ENCODE measurements around the gene UNC93A.
"Not testable (repeated sequence)": the region's sequence is repeated elsewhere in the genome, so short reads cannot be mapped to it uniquely, and the experiment has no call there.

The UNC93A gene

GRCh38 chr6:167247814-167248595, 43.1 kb upstream of the UNC93A start:
- DNase-seq (ENCODE audit: low read depth) = no peak
- no peak overlapping the region for H3K4me3 ChIP-seq (ENCODE audit: low read depth, low read length)
- TF ChIP-seq, protein P1, sequence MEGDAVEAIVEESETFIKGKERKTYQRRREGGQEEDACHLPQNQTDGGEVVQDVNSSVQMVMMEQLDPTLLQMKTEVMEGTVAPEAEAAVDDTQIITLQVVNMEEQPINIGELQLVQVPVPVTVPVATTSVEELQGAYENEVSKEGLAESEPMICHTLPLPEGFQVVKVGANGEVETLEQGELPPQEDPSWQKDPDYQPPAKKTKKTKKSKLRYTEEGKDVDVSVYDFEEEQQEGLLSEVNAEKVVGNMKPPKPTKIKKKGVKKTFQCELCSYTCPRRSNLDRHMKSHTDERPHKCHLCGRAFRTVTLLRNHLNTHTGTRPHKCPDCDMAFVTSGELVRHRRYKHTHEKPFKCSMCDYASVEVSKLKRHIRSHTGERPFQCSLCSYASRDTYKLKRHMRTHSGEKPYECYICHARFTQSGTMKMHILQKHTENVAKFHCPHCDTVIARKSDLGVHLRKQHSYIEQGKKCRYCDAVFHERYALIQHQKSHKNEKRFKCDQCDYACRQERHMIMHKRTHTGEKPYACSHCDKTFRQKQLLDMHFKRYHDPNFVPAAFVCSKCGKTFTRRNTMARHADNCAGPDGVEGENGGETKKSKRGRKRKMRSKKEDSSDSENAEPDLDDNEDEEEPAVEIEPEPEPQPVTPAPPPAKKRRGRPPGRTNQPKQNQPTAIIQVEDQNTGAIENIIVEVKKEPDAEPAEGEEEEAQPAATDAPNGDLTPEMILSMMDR (IDR thresholded peaks at IDR 0.05; ENCODE audit: insufficient read depth, low read depth, low read length, missing control alignments) = no peak

- not testable (repeated sequence) for DNase-seq (ENCODE audit: low read depth); H3K4me3 ChIP-seq (ENCODE audit: low read depth, low read length)
These were observed 42.1 kb upstream of the UNC93A start for GRCh38 chr6:167248878-167249455.

- no peak overlapping the region for H3K4me3 ChIP-seq (ENCODE audit: low read depth, low read length)
- TF ChIP-seq, protein P1 (IDR thresholded peaks at IDR 0.05; ENCODE audit: insufficient read depth, low read depth, low read length, missing control alignments) = no peak
These were observed 38.8 kb upstream of the UNC93A start for GRCh38 chr6:167252271-167252670.

GRCh38 chr6:167255918-167256553, 35.1 kb upstream of the UNC93A start:
- H3K4me3 ChIP-seq (ENCODE audit: low read depth, low read length) = no peak overlapping the region
- DNase-seq (ENCODE audit: low read depth) = no peak
- TF ChIP-seq, protein P1 (IDR thresholded peaks at IDR 0.05; ENCODE audit: insufficient read depth, low read depth, low read length, missing control alignments) = no peak

More at GRCh38 chr6:167252271-167252670, 38.8 kb upstream of the UNC93A start:
- DNase-seq (ENCODE audit: low read depth) = no peak

- no peak for DNase-seq (ENCODE audit: low read depth)
- TF ChIP-seq, protein P1 (IDR thresholded peaks at IDR 0.05; ENCODE audit: insufficient read depth, low read depth, low read length, missing control alignments) = no peak
- no peak overlapping the region for H3K4me3 ChIP-seq (ENCODE audit: low read depth, low read length)
These were observed 32.5 kb upstream of the UNC93A start for GRCh38 chr6:167258646-167259045.

GRCh38 chr6:167266057-167266829, 24.9 kb upstream of the UNC93A start:
- DNase-seq (ENCODE audit: low read depth); H3K4me3 ChIP-seq (ENCODE audit: low read depth, low read length): not testable (repeated sequence)

DNA sequence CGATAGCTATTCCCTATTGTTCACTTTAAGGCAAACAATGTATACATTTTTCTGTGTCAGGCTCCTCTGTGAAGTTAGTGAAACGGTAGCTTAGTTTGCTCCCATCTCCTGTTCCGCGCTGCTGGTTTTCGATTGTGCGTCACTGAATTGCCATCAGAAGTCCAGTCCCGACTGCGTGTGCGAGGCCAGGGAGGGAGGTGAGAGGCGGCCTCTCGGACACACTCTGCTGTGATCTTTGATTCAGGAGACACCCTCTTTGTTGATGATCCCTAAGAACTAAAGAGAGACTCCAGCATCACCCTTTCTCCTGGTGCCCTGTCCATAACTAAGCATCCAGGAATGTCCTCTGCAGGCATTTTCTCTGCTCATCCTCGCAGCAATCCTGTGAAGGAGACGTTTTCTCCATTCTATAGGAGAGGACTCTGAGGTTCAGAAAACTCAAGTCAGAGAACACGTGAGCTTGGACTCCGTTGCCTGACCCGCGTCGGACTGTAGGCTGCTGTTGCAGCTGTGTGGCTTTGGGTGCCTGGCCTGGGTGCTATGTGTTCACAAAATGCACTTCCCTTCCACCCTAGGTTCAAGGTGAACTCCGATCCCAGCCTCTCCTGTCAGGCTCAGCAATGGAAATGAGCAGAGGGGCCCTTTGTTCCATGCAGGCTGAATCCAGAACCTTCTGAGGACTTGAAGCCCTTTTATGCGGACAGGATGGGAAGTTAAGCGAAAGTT, 24.1 kb upstream of the UNC93A start:
- H3K4me3 ChIP-seq (ENCODE audit: low read depth, low read length) = no peak overlapping the region
- TF ChIP-seq, protein P1 (IDR thresholded peaks at IDR 0.05; ENCODE audit: insufficient read depth, low read depth, low read length, missing control alignments) = no peak
- DNase-seq (ENCODE audit: low read depth) = no peak

GRCh38 chr6:167267556-167267898, 23.6 kb upstream of the UNC93A start:
- DNase-seq (ENCODE audit: low read depth); H3K4me3 ChIP-seq (ENCODE audit: low read depth, low read length): not testable (repeated sequence)

Data from GM12865 (cell line).